ENCODE measurements around the gene ST6GALNAC2. TPM values are rescaled to one million over a fixed set of nuclear protein-coding genes. Genes with fewer than 3 reads are reported as not detected.

Gene ST6GALNAC2
- total and polyA plus RNA-seq, 8 donors, result 1.2 to 17.8 (median 4.7) TPM

GRCh38 chr17:76572201-76572910, 13.3 kb downstream of the ST6GALNAC2 start:
- WGBS, 5 donors, result 90 to 94% (median 93%) methylated on average over 10 to 17 of the region's 17 CpGs
- intact Hi-C loops (cut with DNase I; ENCODE audit: low total_unique reads), result no loop called here
- H3K27ac ChIP-seq, result no peak overlapping the region

GRCh38 chr17:76570877-76571471, 14.7 kb downstream of the ST6GALNAC2 start:
- DNase-seq, result no peak
- intact Hi-C loops (cut with DNase I; ENCODE audit: low total_unique reads), result no loop called here
- Histone ChIP-seq H3K9me3 (no peaks in the 10 kb centered on the region), H3K4me3 (no peak overlapping the region), H3K27me3 (no peaks in the 10 kb centered on the region), H3K27ac (peak overlapping the region in 1 of 5 donors; percentile 65), H3K4me1 (peaks cover 29 to 51% (median 40%) of the 10 kb centered on the region in 4 donors), H3K36me3 (peaks cover 0 to 11% (median 7%) of the 10 kb centered on the region in 4 donors)
- 79 to 89% (median 84%) methylated on average over 13 of the region's 13 CpGs for WGBS, 5 donors
- TF ChIP-seq CTCF (IDR thresholded peaks at IDR 0.05), result no peak
- no peak for TF ChIP-seq POLR2AphosphoS5 (IDR thresholded peaks at IDR 0.05)
- no peak for TF ChIP-seq POLR2A (IDR thresholded peaks at IDR 0.05)
- no peak for TF ChIP-seq EP300 (IDR thresholded peaks at IDR 0.05)

More at GRCh38 chr17:76572201-76572910, 13.3 kb downstream of the ST6GALNAC2 start:
- DNase-seq, result no peak
- no peaks in the 10 kb centered on the region for H3K9me3 ChIP-seq
- H3K4me1 ChIP-seq, result peaks cover 19 to 37% (median 30%) of the 10 kb centered on the region in 4 donors
- H3K4me3 ChIP-seq, result no peak overlapping the region
- H3K27me3 ChIP-seq, result no peaks in the 10 kb centered on the region
- TF ChIP-seq POLR2AphosphoS5 (IDR thresholded peaks at IDR 0.05) (no peak), EP300 (IDR thresholded peaks at IDR 0.05) (no peak), POLR2A (IDR thresholded peaks at IDR 0.05) (no peak)
- no peaks in the 10 kb centered on the region for H3K36me3 ChIP-seq

DNA sequence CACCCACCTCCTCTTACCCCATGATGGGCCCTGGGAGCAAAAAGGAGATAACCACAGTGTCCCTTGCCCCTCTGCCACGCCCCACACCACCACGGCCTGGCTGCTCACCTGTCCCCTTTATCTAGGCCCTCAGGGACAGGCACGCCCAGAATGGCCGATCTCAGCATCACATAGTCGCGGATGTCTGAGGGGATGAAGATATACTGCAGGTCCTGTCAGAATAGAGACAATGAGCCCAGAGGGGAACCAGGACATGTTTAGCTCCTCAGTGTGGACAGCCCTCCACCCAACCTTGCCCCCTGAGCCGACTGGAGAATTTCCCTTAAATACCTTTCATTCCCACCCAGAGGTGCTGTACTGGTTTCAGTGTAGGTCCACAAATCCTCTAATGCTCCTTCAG, 15.2 kb downstream of the ST6GALNAC2 start:
- peak overlapping the region in 4 of 5 donors; percentile 47 to 65 (median 62) for H3K27ac ChIP-seq
- no peaks in the 10 kb centered on the region for H3K9me3 ChIP-seq
- peaks cover 29 to 56% (median 41%) of the 10 kb centered on the region in 4 donors for H3K4me1 ChIP-seq
- TF ChIP-seq POLR2A (IDR thresholded peaks at IDR 0.05) (no peak), CTCF (IDR thresholded peaks at IDR 0.05) (no peak), EP300 (IDR thresholded peaks at IDR 0.05) (no peak), POLR2AphosphoS5 (IDR thresholded peaks at IDR 0.05) (no peak)
- no peak overlapping the region for H3K4me3 ChIP-seq
- DNase-seq, result no peak
- H3K36me3 ChIP-seq, result peaks cover 0 to 17% (median 12%) of the 10 kb centered on the region in 4 donors
- H3K27me3 ChIP-seq, result no peaks in the 10 kb centered on the region
- intact Hi-C loops (cut with DNase I; ENCODE audit: low total_unique reads), result no loop called here
- WGBS, 5 donors, result 66 to 82% (median 78%) methylated on average over 7 of the region's 7 CpGs

- DNase-seq, result peak; percentile 69 to 90
- Histone ChIP-seq H3K9me3 (no peaks in the 10 kb centered on the region), H3K4me3 (no peak overlapping the region), H3K27ac (peak overlapping the region; percentile 0 to 65 (median 61)), H3K4me1 (peaks cover 29 to 58% (median 41%) of the 10 kb centered on the region in 4 donors), H3K36me3 (peaks cover 2 to 24% (median 18%) of the 10 kb centered on the region in 4 donors), H3K27me3 (no peaks in the 10 kb centered on the region)
- WGBS, 5 donors, result 39 to 55% (median 47%) methylated on average over 11 to 18 of the region's 18 CpGs
- TF ChIP-seq POLR2A (IDR thresholded peaks at IDR 0.05) (no peak), POLR2AphosphoS5 (IDR thresholded peaks at IDR 0.05) (peak in 2 of 3 donors; percentile 39 to 67), EP300 (IDR thresholded peaks at IDR 0.05) (no peak), CTCF (IDR thresholded peaks at IDR 0.05) (no peak)
- intact Hi-C loops (cut with DNase I; ENCODE audit: low total_unique reads), result no loop called here
These were observed 15.9 kb downstream of the ST6GALNAC2 start for GRCh38 chr17:76569607-76570279.

Data from stomach (tissue), 9 donors.